Measurements from ENCODE around the gene EIF4E2.

Gene EIF4E2

DNA sequence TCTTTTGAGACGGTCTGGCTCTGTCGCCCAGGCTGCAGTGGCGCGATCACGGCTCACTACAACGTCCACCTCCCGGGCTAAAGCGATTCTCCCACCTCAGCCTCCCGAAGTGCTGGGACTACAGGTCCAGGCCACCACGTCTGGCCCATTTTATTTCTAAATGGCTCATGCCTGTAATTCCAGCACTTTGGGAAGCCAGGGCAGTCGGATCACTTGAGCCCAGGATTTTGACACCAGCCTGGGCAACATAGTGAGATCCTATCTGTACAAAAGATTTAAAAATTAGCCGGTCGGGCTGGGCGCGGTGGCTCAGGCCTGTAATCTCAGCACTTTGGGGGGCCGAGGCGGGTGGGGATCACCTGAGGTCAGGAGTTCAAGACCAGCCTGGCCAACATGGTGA, 56.5 kb downstream of the EIF4E2 start:
- Histone ChIP-seq H3K4me2 (ENCODE audit: low read length) (no peak overlapping the region), H3K4me1 (ENCODE audit: low read length) (no peaks in the 10 kb centered on the region), H3K36me3 (replicated peaks; ENCODE audit: low read depth, low read length) (no peaks in the 10 kb centered on the region), H3K9ac (ENCODE audit: low read length) (no peak overlapping the region), H3K4me3 (ENCODE audit: low read length) (no peak overlapping the region), H2AFZ (ENCODE audit: low read depth, low read length) (no peak overlapping the region), H3K27ac (ENCODE audit: low read length) (no peak overlapping the region), H3K79me2 (ENCODE audit: low read length) (no peaks in the 10 kb centered on the region), H3K27me3 (ENCODE audit: low read depth, low read length) (no peaks in the 10 kb centered on the region), H4K20me1 (ENCODE audit: insufficient read depth, low read length) (no peaks in the 10 kb centered on the region), H3K9me3 (ENCODE audit: insufficient read depth, low read length) (no peaks in the 10 kb centered on the region)
- TF ChIP-seq EZH2phosphoT487 (IDR thresholded peaks at IDR 0.05; ENCODE audit: low read depth) = no peak
- TF ChIP-seq, protein P1, sequence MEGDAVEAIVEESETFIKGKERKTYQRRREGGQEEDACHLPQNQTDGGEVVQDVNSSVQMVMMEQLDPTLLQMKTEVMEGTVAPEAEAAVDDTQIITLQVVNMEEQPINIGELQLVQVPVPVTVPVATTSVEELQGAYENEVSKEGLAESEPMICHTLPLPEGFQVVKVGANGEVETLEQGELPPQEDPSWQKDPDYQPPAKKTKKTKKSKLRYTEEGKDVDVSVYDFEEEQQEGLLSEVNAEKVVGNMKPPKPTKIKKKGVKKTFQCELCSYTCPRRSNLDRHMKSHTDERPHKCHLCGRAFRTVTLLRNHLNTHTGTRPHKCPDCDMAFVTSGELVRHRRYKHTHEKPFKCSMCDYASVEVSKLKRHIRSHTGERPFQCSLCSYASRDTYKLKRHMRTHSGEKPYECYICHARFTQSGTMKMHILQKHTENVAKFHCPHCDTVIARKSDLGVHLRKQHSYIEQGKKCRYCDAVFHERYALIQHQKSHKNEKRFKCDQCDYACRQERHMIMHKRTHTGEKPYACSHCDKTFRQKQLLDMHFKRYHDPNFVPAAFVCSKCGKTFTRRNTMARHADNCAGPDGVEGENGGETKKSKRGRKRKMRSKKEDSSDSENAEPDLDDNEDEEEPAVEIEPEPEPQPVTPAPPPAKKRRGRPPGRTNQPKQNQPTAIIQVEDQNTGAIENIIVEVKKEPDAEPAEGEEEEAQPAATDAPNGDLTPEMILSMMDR (IDR thresholded peaks at IDR 0.05; ENCODE audit: low read depth, low read length) = no peak

DNA sequence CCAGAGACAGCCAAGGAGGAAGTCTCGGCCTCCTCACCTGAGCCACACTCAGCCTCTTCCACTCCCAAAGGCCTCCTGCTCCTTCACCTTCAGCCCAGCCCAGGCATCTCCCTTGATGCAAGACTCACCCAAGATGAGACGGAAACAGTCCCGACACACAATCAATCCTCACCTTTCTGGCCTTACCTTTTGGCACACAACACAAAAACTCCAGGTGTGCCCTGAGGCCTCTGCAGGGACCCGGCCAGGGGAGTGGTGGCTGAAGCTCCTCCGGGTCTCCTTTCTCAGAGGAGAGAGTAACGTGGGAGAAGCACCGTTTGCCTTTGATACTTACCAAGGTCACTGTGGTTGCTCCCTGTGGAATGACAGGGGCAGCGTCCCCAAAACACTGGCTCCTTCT, 59.1 kb downstream of the EIF4E2 start:
- H3K9ac ChIP-seq (ENCODE audit: low read length) = no peak overlapping the region
- TF ChIP-seq EZH2phosphoT487 (IDR thresholded peaks at IDR 0.05; ENCODE audit: low read depth) = no peak
- TF ChIP-seq, protein P1 (IDR thresholded peaks at IDR 0.05; ENCODE audit: low read depth, low read length) = no peak

DNA sequence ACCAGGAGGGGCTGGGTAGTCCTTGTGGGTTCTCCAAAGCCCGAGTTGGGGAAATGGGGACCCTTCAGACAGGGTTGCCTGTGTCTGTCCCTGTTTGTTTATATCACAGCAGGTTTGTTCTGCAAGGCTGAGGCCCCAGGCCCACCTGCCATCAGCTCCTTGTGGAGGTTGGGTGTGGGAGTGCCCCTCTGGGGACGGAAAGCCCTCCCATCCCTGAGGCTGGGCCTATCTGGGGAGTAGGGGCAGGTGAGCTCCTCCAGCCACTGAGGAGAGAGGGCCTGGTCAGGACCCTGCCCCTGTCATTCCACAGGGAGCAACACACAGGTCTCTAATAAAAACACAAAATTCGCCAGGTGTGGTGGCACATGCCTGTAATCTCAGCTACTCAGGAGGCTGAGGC, 59.6 kb downstream of the EIF4E2 start:
- Histone ChIP-seq H3K4me1 (ENCODE audit: low read length) (no peaks in the 10 kb centered on the region), H3K36me3 (replicated peaks; ENCODE audit: low read depth, low read length) (no peaks in the 10 kb centered on the region), H3K4me3 (ENCODE audit: low read length) (no peak overlapping the region), H3K9me3 (ENCODE audit: insufficient read depth, low read length) (no peaks in the 10 kb centered on the region), H3K27ac (ENCODE audit: low read length) (no peak overlapping the region), H4K20me1 (ENCODE audit: insufficient read depth, low read length) (no peaks in the 10 kb centered on the region), H3K4me2 (ENCODE audit: low read length) (no peak overlapping the region), H3K9ac (ENCODE audit: low read length) (no peak overlapping the region), H2AFZ (ENCODE audit: low read depth, low read length) (no peak overlapping the region), H3K79me2 (ENCODE audit: low read length) (no peaks in the 10 kb centered on the region), H3K27me3 (ENCODE audit: low read depth, low read length) (no peaks in the 10 kb centered on the region)
- no peak for TF ChIP-seq EZH2phosphoT487 (IDR thresholded peaks at IDR 0.05; ENCODE audit: low read depth)
- TF ChIP-seq, protein P1 (IDR thresholded peaks at IDR 0.05; ENCODE audit: low read depth, low read length) = no peak

More for the DNA sequence above, 59.1 kb downstream of the EIF4E2 start:
- H2AFZ ChIP-seq (ENCODE audit: low read depth, low read length) = no peak overlapping the region
- H3K27ac ChIP-seq (ENCODE audit: low read length) = no peak overlapping the region
- H3K4me1 ChIP-seq (ENCODE audit: low read length) = no peaks in the 10 kb centered on the region
- H3K4me3 ChIP-seq (ENCODE audit: low read length) = no peak overlapping the region
- no peaks in the 10 kb centered on the region for H3K27me3 ChIP-seq (ENCODE audit: low read depth, low read length)
- H3K79me2 ChIP-seq (ENCODE audit: low read length) = no peaks in the 10 kb centered on the region
- no peak overlapping the region for H3K4me2 ChIP-seq (ENCODE audit: low read length)
- no peaks in the 10 kb centered on the region for H3K36me3 ChIP-seq (replicated peaks; ENCODE audit: low read depth, low read length)
- H4K20me1 ChIP-seq (ENCODE audit: insufficient read depth, low read length) = no peaks in the 10 kb centered on the region
- H3K9me3 ChIP-seq (ENCODE audit: insufficient read depth, low read length) = no peaks in the 10 kb centered on the region

DNA sequence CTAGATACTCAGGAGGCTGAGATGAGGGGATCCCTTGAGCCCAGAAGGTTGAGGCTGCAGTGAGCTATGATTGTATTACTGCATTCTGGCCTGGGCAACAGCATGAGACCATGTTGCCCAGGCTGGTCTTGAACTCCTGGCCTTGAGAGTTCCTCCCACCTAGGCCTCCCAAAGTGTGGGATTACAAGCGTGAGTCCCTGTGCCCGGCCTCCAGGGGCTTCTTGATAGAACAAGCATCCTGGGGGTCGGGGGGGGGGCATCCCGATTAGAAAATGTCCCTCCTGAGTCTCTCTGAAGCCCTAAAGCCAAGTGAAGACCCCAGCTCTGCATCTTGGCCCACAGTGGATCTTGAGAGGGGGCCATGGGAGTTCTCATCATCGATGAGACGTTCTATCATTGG, 60.6 kb downstream of the EIF4E2 start:
- no peak overlapping the region for H3K27ac ChIP-seq (ENCODE audit: low read length)
- H3K27me3 ChIP-seq (ENCODE audit: low read depth, low read length) = no peaks in the 10 kb centered on the region
- no peaks in the 10 kb centered on the region for H3K36me3 ChIP-seq (replicated peaks; ENCODE audit: low read depth, low read length)
- no peaks in the 10 kb centered on the region for H4K20me1 ChIP-seq (ENCODE audit: insufficient read depth, low read length)
- no peak overlapping the region for H3K9ac ChIP-seq (ENCODE audit: low read length)
- no peaks in the 10 kb centered on the region for H3K4me1 ChIP-seq (ENCODE audit: low read length)
- H3K4me2 ChIP-seq (ENCODE audit: low read length) = no peak overlapping the region
- H3K4me3 ChIP-seq (ENCODE audit: low read length) = no peak overlapping the region
- TF ChIP-seq, protein P1 (IDR thresholded peaks at IDR 0.05; ENCODE audit: low read depth, low read length) = no peak
- no peak for TF ChIP-seq EZH2phosphoT487 (IDR thresholded peaks at IDR 0.05; ENCODE audit: low read depth)
- H2AFZ ChIP-seq (ENCODE audit: low read depth, low read length) = no peak overlapping the region
- no peaks in the 10 kb centered on the region for H3K79me2 ChIP-seq (ENCODE audit: low read length)
- H3K9me3 ChIP-seq (ENCODE audit: insufficient read depth, low read length) = no peaks in the 10 kb centered on the region

Measured in OCI-LY3 (cell line).